WTC11 (cell line): ENCODE results near the gene NUB1.

Source experiments
- CREB1 ChIP-seq: sonication (generic); formaldehyde crosslinking; IDR thresholded peaks from 2 replicates; pipeline ENCODE4 v1.8.0; 2023; ENCODE audit warnings: mild to moderate bottlenecking, missing genetic modification reagents
- CTCF ChIP-seq: fragments of 200-600 bp; IDR thresholded peaks from 2 replicates; pipeline ENCODE4 v1.8.0; 2022; ENCODE audit warnings: antibody characterized with exemption
- USF2 ChIP-seq: sonication (generic); formaldehyde crosslinking; IDR thresholded peaks from 2 replicates; pipeline ENCODE4 v1.8.1; 2023; ENCODE audit warnings: mild to moderate bottlenecking, missing genetic modification reagents, moderate library complexity
- ZBTB21 ChIP-seq: sonication (generic); formaldehyde crosslinking; IDR thresholded peaks from 2 replicates; pipeline ENCODE4 v1.8.1; 2023; ENCODE audit warnings: mild to moderate bottlenecking, missing genetic modification reagents, borderline replicate concordance

- no peak for TF ChIP-seq USF2
- no peak for TF ChIP-seq CTCF
- TF ChIP-seq ZBTB21 (CRISPR knock-in tag) = no peak
- TF ChIP-seq CREB1 (CRISPR knock-in tag) = no peak
Measured at GRCh38 chr7:151423936-151424335, 82.3 kb downstream of the NUB1 start.
